Regular cardiac myocyte (primary cell): Measurements from ENCODE around the gene MYOT. TPM values are rescaled to one million over a fixed set of nuclear protein-coding genes. Genes with fewer than 3 reads are reported as not detected.

Source experiments
- total RNA-seq: library from RNA; depleted of rRNA; stranded (reverse); fragments of >200 nt; gene quantifications from 2 replicates; pipeline ENCODE4 v1.2.3, GENCODE V29; 2014

MYOT gene
- not detected in 2 replicates for total RNA-seq

DNA sequence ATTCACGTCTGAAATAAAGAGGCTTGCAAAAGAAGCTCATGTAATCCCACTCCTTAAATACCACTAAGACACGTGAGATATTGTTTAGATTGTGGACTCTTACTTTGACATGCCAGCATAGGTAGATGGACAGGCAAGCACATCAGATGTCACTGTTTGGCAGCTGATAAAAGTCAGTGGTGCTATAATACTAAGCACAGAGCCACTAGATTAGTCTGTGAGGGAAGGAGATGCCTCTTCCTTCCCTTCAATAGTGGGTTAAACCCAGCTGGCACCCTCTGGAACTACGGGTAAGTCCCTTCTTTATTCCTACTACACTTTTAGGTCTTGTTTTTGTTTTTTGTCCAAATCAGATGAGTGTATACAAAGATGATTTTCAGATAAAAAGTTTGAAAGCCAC, at the start of gene MYOT:
MYOT (plus strand) TSS at position 197 of the 400 bp plus-strand sequence. CDS start 2,792 bp downstream, outside the sequence.

DNA sequence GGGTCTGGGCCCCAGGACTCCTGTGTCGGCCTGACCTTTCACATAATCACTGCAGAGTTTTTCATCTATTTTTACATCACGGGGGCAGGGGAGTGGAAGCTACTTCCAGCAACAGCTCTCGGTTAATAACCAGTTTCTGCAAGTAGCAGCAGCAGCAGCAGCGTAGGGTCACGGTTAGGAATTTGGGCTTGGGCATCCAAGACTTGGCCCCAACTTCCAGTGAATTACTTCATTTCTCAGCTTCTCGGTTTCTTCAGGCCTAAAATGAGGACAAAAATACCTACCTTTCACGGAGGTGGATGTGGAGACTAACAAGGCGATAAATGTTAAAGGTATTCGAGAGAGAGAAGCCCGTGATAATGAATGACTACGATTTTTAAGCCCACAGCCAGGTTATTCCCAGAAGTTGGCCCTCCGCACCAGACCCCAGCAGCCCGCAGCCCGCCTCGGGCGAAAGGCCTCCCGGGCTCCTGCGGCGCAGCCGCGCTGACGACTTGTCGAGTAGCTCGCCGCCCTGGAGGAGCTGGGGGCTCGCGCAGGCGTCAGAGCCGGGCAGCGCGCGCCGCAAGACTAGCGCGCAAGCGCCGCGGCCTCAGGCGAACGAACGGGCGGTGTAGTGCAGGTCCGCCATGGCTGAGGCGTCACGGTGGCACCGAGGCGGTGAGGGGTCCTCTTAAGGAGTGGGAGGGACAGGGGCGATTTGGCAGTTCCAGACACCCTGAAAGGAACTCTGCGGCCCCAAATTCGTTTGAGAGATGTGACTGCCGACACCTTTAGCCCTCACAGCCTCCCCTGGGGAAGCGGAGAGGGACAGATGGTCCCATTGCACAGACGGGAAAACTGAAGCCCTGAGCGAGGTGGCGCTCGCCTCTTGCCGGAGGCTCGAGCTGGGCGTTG, 21.5 kb downstream of the MYOT start, which contains the start of gene PKD2L2:
PKD2L2 (plus strand) TSS at position 595 of the 897 bp plus-strand sequence; CDS start at position 630, 35 bp downstream.

Other genes starting within 250 kb of the MYOT start
- gene KLHL3, start 131.8 kb upstream of the MYOT start, total RNA-seq: 2.9 and 3.1 TPM in 2 replicates
- 8.2 and 14.0 TPM in 2 replicates for gene HNRNPA0, start 113.5 kb upstream of the MYOT start, total RNA-seq
- gene PKD2L2, start 21.6 kb downstream of the MYOT start, total RNA-seq: 0.38 TPM in 1 of 2 replicates, not detected in the other
- gene FAM13B, start 165.2 kb downstream of the MYOT start, total RNA-seq: 15.3 and 18.3 TPM in 2 replicates
- not detected in 2 replicates for gene WNT8A, start 216.2 kb downstream of the MYOT start, total RNA-seq